Non-pigmented ciliary epithelial cell (primary cell): ENCODE measurements around the gene ZMAT5.

ENCODE experiments used
- DNase-seq: peaks from one replicate; pipeline ENCODE4 v3.0.0-alpha.2; 2010; ENCODE audit warnings: low read depth

The ZMAT5 gene

GRCh38 chr22:29753808-29754657 lies 12.8 kb downstream of the ZMAT5 start:
- no peak for DNase-seq

DNA sequence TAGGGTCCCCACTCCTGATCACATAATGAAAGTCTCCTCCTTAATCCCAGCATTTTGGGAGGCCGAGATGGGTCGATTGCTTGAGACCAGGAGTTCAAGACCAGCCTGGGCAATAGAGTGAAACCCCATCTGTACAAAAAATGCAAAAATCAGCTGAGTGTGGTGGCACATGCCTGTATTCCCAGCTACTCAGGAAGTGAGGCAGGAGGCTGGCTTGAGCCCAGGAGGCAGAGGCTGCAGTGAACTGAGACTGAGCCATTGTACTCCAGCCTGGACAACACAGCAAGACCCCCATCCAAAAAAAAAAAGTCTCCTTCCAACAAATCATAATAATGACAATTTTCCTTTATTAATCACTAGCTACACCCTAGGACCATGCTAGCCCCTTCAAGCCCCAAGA lies 15.1 kb downstream of the ZMAT5 start:
- DNase-seq: no peak

DNA sequence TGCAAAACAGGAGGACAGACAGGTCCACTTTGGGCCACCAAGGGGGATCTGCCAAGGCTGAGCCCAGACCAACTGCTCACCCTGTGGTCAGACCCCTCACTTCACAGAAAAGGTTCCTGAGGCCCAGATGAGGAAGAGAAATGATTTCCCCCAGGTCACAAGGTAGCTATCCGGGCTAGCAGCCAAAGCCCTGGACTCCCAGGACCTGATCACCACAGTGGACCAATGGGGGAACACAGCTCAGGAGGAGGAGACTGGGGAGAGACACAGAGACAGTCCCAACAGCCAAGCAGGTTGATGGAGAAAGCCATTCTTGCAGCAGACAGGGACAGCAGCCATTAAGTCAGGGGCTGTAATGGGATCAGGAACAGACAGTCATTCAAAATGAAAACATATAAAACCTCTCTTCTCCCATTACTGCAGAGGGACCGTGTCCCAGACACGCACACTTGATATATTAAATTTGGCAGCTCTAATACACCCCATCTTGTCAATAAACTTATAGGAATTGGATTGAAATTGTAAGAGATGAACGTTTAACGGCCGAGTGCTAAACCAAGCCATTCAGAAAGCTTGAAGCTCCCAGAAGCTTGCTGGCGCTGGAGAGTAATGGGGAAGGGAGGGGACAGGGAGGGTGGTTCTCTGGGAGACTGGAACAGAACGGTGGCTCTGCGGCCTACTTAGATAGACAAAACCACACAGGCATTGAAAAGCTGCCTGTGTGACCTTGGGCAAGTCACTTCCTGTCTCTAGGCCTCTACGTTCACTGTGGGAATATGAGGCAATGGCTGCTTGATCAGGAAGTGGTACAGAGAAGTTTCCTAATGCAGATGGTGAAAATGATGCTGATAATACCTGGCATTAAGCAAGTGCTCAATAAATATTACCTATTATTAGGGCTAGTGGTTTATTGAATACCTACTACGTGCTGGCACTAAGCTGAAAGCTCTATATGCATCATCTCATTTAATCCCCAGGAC lies 16.0 kb downstream of the ZMAT5 start:
- DNase-seq: no peak

DNA sequence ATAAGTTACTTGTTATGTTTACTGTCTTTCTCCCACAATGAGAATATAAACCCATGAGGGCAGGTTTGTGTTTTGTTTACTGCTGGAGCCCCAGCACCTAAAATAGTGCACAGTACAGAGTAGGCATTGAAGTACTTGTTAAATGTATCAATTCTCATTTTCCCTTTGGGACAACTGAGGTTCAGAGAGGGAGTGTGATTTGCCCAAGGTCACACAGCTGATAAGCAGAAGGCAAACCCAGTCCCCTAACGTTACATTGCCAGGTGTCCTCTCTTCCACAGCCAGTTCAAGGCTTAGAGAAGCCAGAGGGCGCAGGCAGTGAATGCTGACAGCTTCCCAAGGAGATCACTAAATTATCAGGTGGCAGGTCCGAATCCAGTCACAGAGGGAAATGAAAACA lies 16.8 kb downstream of the ZMAT5 start:
- no peak for DNase-seq

- no peak for DNase-seq
Observed at GRCh38 chr22:29748248-29748893, 18.4 kb downstream of the ZMAT5 start.

DNA sequence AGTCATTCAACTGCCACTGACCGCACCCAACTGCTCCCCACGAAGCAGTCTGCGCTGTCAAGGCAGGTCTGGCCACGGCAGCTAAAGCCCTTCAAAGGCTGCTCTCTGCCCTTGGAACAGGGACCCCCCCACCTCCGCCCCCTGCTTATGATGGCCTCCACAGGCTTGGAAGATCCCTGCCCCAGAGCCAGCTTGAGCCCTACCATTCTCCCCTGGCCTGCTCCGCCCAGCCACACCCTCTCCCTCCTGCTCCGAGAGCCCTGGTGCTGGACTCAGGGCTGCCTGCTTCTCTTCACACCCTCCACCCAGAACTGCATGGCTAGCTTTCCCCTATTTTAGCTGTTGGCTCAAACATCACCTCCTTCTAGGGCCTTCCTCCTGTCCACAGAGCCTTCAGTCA lies 19.0 kb downstream of the ZMAT5 start:
- no peak for DNase-seq

GRCh38 chr22:29744902-29745301 lies 21.9 kb downstream of the ZMAT5 start:
- DNase-seq: no peak

DNA sequence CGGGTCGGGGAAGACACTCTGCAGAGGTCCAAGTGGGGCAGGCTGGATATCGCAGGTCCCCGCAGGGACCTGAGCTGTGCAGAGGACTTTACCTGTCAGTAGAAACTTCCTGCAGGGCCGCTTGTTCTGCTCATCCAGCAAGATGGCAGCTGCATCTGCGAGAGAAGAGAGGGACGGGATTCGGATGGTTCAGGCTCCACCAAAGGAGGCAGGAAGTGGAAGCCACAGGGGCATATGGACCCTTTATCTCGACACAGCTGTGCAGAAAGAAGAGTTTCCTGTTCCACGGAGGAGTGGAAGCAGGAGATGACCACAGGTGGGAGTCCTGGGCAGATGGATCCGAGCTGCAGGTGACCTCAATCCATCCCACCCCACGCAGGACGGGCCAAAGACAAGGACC lies 24.5 kb downstream of the ZMAT5 start:
- DNase-seq: no peak

DNA sequence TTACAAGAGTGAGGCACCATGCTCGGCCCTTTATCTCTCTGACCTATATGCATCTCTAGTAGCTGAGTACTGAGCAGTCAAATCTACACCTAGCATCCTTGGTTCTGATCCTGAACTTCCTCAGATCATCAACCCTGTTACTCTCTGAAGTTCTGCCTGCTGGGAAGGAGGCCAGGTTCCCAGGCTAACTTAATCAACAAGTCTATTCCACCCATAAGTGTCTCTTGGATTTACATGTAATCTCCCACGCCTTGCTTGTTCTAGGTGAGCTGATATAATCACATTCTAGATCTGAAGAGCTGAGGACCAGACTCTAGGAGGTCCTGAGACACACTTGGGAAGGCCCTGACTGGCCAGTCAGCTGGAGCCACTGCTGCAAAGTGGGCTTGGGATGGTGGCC lies 24.9 kb downstream of the ZMAT5 start:
- no peak for DNase-seq

- DNase-seq: no peak
Observed at GRCh38 chr22:29740216-29740615, 26.6 kb downstream of the ZMAT5 start.

DNA sequence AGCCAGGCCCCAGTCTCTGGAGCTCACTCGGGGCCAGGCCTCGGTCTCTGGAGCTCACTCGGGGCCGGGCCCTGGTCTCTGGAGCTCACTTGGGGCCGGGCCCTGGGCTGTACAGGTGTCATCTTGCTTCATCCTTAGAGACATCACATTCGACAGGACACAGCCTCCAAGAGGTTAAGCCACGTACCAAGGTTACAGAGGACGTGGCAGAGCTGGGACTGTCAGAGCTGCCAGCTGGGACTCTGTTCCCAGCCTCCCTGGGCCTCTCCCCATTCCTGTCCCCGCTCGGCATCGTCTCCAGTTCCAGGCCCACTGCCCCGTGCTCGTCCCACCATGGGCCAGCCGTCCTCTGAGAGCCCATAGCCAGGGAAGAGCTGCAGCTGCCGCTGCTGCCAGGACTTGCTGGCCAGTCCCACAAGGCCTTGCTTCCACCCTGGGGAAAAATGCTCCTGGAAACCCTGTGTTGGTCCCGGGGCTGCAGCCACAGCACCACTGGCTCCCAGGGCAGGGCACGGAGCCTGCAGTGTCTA lies 27.4 kb downstream of the ZMAT5 start:
- no peak for DNase-seq

DNA sequence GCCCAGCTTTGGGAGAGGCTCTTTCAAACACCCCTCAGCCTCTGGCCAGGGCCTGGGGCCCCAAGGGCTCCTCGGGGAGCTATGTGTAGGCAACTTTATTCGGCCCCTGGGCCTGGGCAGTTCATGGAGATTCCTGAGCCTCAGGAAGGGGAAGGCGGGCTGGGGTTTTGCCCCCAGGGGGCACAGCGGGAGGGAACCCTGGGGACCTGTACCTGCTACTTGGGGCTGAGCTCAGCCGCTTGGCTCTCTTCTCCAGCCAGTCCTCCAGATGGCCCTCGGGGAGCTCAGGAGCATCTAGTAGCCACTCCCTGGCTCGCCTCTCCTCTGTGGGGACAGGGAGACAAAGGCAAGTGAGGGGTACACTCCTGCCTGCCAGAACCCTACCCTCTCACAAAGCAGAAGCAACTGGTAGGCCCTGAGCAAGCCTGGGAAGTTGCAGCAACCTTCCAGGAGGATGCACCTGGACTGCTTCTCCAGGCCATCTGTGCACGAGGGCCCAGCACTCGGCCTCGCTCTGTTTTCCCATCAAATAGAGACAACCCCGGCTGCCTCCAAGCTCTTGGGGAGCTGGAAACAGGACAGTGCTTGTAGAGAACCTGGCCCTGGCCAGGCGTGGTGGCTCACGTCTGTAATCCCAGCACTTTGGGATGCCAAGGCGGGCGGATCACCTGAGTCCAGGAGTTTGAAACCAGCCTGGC lies 28.5 kb downstream of the ZMAT5 start:
- no peak for DNase-seq

- no peak for DNase-seq
Observed at GRCh38 chr22:29737251-29738117, 29.3 kb downstream of the ZMAT5 start.

DNA sequence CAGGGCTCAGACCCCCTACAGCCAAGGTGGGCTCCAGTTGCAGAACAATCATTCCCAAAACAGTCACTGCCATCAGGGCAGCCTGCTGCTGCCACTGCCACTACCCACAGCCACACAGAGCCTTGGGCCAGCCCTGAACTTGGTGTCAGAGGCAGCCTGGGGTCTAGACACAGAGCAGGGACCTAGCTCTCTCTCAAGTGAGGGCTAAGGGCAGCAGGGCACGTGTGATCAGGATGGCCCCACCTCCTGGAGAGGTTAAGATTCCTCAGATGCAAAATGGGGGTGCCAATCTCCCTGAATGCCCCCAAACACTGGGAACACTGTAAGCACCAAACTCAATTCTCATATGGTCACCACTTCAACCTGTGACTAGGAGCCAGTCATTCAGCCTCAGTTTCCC lies 31.4 kb downstream of the ZMAT5 start:
- DNase-seq: no peak

DNA sequence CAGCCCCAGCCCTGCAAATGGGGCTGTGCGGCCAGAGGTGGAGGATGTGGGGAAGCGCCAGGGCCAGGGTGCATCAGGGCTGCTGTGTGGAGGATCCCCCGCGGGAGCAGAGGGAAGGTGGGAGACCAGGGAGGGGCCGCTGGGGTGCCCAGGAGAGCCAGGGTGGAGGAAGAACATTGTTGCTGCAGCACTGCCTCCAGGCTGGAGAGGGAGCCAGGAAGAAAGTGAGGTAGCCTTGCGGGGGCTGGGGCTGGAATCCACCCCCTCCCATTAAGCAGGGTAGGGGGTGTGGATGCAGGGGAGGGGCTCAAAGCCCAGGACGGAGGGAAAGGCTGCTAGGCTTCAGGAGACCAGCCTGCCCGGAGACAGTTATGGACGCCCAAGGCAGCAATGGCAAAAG lies 32.0 kb downstream of the ZMAT5 start:
- no peak for DNase-seq

DNA sequence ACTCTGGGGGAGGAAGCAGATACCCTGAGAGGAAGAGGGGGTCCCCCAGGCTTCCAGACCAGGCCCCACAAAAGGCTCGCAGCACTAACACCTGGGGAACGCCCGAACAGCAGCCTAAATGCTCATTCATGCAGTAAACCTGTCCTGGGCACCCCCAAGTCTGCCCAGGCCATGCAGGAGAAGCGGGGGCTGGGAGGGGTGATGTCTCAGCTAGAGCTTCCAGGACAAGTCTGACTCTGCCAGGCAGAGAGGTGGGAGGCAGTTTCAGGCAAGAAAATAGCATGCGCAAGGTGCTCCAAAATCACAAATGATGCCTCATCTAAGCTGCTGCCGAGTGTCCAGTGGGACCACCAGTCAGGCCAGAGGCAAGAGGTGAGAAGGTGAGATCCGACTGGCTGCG lies 32.4 kb downstream of the ZMAT5 start:
- no peak for DNase-seq

- no peak for DNase-seq
Observed at GRCh38 chr22:29733362-29734201, 33.2 kb downstream of the ZMAT5 start.

DNA sequence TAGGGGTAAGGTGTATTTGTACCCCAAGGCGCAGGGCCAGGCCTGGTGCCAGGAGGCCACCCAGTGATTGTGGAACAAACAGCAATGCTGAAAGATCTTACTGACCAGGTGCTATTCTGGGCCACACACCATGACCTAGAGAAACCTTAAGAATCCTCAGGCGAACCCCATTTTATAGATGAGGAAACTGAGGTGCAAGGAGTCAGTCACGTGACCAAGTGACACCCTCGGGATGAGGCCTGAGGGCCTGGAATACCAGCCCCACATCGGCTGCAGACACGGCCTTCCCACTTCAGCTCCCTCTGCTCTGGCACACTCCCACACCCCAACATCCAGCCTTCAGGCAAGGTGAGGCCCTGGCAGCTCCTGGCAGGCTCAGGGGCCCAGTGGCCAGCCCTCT lies 33.9 kb downstream of the ZMAT5 start:
- no peak for DNase-seq

GRCh38 chr22:29731058-29731850 lies 35.6 kb downstream of the ZMAT5 start:
- no peak for DNase-seq
